Astrocyte of the spinal cord (primary cell): ENCODE results near the gene TMEM14A.
A peak's percentile ranks its signal among the peaks of the same experiment; 100 is the strongest.

Source experiments
- DNase-seq: peaks from one replicate; pipeline ENCODE4 v3.0.0; 2011; ENCODE audit warnings: low read depth, low spot score
- H3K4me3 ChIP-seq: 2 replicates; pipeline ENCODE4 v1.5.1; 2011; ENCODE audit warnings: low read depth, mild to moderate bottlenecking, low read length, moderate library complexity
- in situ Hi-C: cut with HindIII; loops from 2 replicates; pipeline ENCODE4 v1.10.0; 2017; ENCODE audit warnings: low sequenced_read_pairs
- TF ChIP-seq, protein P1 (sequence below): IDR thresholded peaks from 2 replicates; pipeline ENCODE4 v1.5.1; 2012; ENCODE audit warnings: low read depth, mild to moderate bottlenecking, low read length, inconsistent platforms

TMEM14A gene, protein sequence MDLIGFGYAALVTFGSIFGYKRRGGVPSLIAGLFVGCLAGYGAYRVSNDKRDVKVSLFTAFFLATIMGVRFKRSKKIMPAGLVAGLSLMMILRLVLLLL

DNA sequence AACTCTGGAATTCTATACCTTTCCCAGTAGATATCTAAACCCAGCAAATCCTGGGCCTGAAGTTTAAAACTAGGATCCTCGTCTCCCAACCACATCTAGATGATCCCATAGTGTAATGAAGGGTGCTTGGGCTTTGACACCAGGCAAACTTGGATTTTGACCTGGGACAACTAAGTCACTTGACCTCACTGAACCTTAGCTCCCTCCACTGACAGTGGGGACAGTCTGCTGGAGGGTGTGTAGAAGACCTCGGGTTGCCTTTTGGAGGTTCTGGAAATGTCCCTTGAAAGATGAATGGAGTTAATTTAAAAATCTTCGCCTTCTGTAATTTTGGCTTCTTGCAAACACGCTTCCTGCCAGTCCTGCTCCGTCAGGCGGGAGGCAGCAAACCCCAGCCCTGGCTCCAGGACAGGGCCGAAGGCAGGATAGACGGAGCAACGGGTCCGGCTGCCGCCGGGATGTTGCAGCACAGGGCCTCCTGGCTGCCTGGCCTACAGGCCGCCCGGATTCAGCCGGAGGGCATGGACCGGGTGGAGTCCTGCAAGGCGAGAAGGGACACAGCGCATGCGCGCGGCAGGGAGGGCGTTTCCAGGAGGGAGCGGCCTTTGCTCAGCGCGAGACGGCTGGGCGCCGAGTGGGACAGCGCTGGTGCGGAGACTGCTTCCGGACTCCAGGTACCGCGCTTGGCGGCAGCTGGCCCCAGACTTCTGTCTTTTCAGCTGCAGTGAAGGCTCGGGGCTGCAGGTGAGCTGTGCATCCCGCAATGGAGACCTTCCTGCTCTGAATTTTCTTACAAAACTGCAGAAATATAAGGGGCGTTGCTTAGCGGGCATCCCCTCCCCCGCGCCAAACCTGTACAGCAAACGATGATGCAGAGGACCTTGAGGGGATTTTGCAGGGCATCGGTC is at the start of gene TMEM14A:
TMEM14A (plus strand) TSS at position 612 of the 908 bp plus-strand sequence. CDS start 5,990 bp downstream, outside the sequence.
- DNase-seq: peak; percentile 86
- TF ChIP-seq, protein P1, sequence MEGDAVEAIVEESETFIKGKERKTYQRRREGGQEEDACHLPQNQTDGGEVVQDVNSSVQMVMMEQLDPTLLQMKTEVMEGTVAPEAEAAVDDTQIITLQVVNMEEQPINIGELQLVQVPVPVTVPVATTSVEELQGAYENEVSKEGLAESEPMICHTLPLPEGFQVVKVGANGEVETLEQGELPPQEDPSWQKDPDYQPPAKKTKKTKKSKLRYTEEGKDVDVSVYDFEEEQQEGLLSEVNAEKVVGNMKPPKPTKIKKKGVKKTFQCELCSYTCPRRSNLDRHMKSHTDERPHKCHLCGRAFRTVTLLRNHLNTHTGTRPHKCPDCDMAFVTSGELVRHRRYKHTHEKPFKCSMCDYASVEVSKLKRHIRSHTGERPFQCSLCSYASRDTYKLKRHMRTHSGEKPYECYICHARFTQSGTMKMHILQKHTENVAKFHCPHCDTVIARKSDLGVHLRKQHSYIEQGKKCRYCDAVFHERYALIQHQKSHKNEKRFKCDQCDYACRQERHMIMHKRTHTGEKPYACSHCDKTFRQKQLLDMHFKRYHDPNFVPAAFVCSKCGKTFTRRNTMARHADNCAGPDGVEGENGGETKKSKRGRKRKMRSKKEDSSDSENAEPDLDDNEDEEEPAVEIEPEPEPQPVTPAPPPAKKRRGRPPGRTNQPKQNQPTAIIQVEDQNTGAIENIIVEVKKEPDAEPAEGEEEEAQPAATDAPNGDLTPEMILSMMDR: no peak
- in situ Hi-C loops: loop anchor here (25.0 kb wide), 1 partner anchor 383 kb away; the partner anchor contains the start of gene MCM3
- H3K4me3 ChIP-seq: peak within 1 kb of the TSS; percentile 75

- in situ Hi-C loops: no loop called here
- TF ChIP-seq, protein P1: no peak
- no peak overlapping the region for H3K4me3 ChIP-seq
- no peak for DNase-seq
Observed at GRCh38 chr6:52621631-52622030, 49.3 kb upstream of the TMEM14A start.

DNA sequence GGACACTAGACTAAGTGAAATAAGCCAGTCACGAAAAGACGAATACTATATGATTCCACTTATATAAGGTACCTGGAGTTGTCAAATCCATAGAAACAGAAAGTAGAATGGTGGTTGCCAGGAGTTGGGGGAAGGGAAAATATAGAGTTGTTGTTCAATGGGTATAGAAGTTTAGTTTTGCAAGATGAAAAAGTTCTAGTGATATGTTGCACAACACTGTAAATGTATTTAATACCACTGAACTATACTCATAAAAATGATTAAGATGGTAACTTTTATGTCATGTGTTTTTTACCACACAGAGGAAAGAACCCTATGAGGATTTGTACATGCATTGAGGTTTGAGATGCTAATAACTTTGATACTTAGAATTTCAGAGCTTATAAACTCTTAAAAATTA is 48.1 kb upstream of the TMEM14A start:
- in situ Hi-C loops: no loop called here
- DNase-seq: no peak
- no peak overlapping the region for H3K4me3 ChIP-seq
- TF ChIP-seq, protein P1: no peak

DNA sequence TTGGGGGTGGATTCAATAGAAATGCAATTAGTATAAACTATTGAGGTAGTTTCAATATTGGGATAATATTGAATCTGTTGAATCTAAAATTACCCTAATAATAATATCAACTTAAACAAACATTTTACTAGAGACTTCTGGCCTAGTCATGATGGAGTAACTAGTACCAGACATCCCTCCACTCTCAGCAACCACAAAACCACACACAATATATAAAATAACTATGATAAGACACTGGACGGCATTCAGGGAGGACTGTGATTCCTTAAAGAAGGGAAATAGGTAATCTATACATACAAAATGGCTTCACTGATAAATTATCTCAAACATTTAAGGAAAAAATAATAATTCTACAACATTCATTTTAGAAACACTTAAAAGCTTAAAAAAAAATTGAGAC is 38.9 kb upstream of the TMEM14A start:
- H3K4me3 ChIP-seq: no peak overlapping the region
- TF ChIP-seq, protein P1: no peak
- in situ Hi-C loops: no loop called here
- DNase-seq: no peak

DNA sequence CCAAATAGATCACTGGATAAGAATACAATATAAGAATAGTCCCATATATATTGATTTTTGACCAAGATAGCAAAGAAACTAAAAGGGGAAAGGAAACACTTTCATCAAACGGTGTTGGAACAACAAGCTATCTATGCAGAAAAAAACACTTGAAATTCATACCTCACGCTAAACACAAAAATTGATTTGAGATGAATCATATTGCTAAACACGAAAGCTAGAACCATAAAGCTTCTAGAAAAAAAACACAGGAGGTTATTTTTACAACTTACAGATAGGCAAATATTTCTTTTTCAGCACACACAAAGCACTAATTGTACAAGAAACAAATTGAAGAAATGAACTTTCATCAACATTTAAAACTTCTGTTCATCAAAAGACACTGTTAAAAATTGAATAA is 36.7 kb upstream of the TMEM14A start:
- H3K4me3 ChIP-seq: no peak overlapping the region
- in situ Hi-C loops: no loop called here
- TF ChIP-seq, protein P1: no peak
- no peak for DNase-seq

DNA sequence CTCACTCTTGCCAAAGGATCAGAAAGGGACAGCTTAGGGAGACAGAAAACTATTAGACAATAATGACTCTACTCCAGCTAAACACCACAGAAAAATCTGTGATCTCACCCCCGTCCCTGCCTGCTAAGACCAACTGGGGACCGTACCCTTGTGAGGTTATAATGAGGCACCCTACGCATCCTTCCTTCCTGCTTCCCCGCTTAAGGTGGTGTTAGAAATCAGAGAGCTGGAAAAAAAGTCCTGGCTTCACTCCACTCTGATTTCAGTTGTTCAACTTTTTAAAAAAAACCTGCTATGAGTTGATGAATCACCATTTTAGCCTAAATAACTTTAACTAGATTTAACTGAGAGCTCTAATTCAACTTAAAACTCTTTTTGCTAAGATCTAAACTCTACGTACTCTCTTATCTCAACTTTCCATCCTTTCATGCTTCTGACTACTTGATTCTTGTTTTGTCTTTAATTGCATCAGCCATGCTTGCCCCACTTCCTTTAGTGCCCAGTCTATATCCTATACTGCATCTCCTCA is 35.8 kb upstream of the TMEM14A start:
- in situ Hi-C loops: no loop called here
- peak; percentile 25 for DNase-seq
- H3K4me3 ChIP-seq: no peak overlapping the region
- TF ChIP-seq, protein P1: no peak
